Neural progenitor cell (in vitro differentiated cells): ENCODE data around the gene KCNC3. TPM values are rescaled to one million over a fixed set of nuclear protein-coding genes. Genes with fewer than 3 reads are reported as not detected.
"Not testable (repeated sequence)": the region's sequence is repeated elsewhere in the genome, so short reads cannot be mapped to it uniquely, and the experiment has no call there.

ENCODE experiments used
- DNase-seq: peaks from one replicate; pipeline ENCODE4 v3.0.0-alpha.2; 2016; ENCODE audit warnings: low spot score
- H2AFZ ChIP-seq: fragments of 200-600 bp; sonication (generic); replicated peaks from 2 replicates; pipeline ENCODE4 v1.6.1; 2016; ENCODE audit warnings: antibody characterized with exemption
- H3F3A ChIP-seq: fragments of 200-600 bp; sonication (generic); 2 replicates; pipeline ENCODE4 v1.6.1; 2016; ENCODE audit warnings: antibody characterized with exemption, low read depth
- H3K27ac ChIP-seq: fragments of 200-600 bp; sonication (generic); 2 replicates; pipeline ENCODE4 v1.5.1; 2016; ENCODE audit warnings: mild to moderate bottlenecking
- H3K27me3 ChIP-seq: fragments of 200-600 bp; sonication (generic); 2 replicates; pipeline ENCODE4 v1.6.1; 2016; ENCODE audit warnings: mild to moderate bottlenecking, moderate library complexity
- H3K36me3 ChIP-seq: fragments of 200-600 bp; sonication (generic); 2 replicates; pipeline ENCODE4 v1.5.1; 2016
- H3K4me1 ChIP-seq: fragments of 200-600 bp; sonication (generic); 2 replicates; pipeline ENCODE4 v1.6.1; 2016; ENCODE audit warnings: mixed run types
- H3K4me2 ChIP-seq: fragments of 200-600 bp; sonication (generic); 2 replicates; pipeline ENCODE4 v1.6.1; 2016
- H3K4me3 ChIP-seq: fragments of 200-600 bp; sonication (generic); 2 replicates; pipeline ENCODE4 v1.5.1; 2016
- H3K79me2 ChIP-seq: fragments of 200-600 bp; sonication (generic); 2 replicates; pipeline ENCODE4 v1.6.1; 2016; ENCODE audit warnings: low read depth
- H3K9ac ChIP-seq: fragments of 200-600 bp; sonication (generic); 2 replicates; pipeline ENCODE4 v1.6.1; 2016
- H3K9me3 ChIP-seq: fragments of 200-600 bp; sonication (generic); 2 replicates; pipeline ENCODE4 v1.5.1; 2016; ENCODE audit warnings: low read depth
- H4K20me1 ChIP-seq: fragments of 200-600 bp; sonication (generic); 2 replicates; pipeline ENCODE4 v1.6.1; 2016; ENCODE audit warnings: low read depth
- H3K27ac Mint-ChIP-seq: 3 replicates; pipeline ENCODE4 v1.8.0; 2021; ENCODE audit warnings: mixed read lengths
- H3K27me3 Mint-ChIP-seq: 2 replicates; pipeline ENCODE4 v1.8.0; 2022; ENCODE audit warnings: low read depth, mild to moderate bottlenecking, inconsistent platforms, moderate library complexity, mixed read lengths; ENCODE audit not compliant: insufficient read depth
- H3K36me3 Mint-ChIP-seq: 3 replicates; pipeline ENCODE4 v1.8.0; 2021; ENCODE audit warnings: mixed read lengths
- H3K4me1 Mint-ChIP-seq: 3 replicates; pipeline ENCODE4 v1.8.0; 2021; ENCODE audit warnings: mixed read lengths
- H3K4me3 Mint-ChIP-seq: 3 replicates; pipeline ENCODE4 v1.8.0; 2021; ENCODE audit warnings: mild to moderate bottlenecking, moderate library complexity, mixed read lengths
- H3K9me3 Mint-ChIP-seq: 3 replicates; pipeline ENCODE4 v1.8.0; 2020; ENCODE audit warnings: mixed read lengths
- CTCF ChIP-seq: fragments of 200-600 bp; sonication (generic); IDR thresholded peaks from 2 replicates; pipeline ENCODE4 v1.5.1; 2017; ENCODE audit warnings: antibody characterized with exemption, mild to moderate bottlenecking
- EZH2 ChIP-seq: fragments of 200-600 bp; sonication (generic); IDR thresholded peaks from 2 replicates; pipeline ENCODE4 v1.6.1; 2017; ENCODE audit warnings: antibody characterized with exemption, mild to moderate bottlenecking, moderate library complexity
- EZH2phosphoT487 ChIP-seq: fragments of 200-600 bp; sonication (generic); IDR thresholded peaks from 2 replicates; pipeline ENCODE4 v1.6.1; 2017; ENCODE audit warnings: antibody characterized with exemption
- total RNA-seq: library from RNA; depleted of rRNA; stranded (reverse); fragments of >200 nt; gene quantifications from 2 replicates; pipeline ENCODE4 v1.2.3, GENCODE V29; 2015; ENCODE audit warnings: low replicate concordance

The KCNC3 gene
- total RNA-seq, 1 donor from 2014 or later, result 0.41 TPM

- Histone ChIP-seq H3K4me1 (peaks cover 3% of the 10 kb centered on the region), H3K27me3 (no peaks in the 10 kb centered on the region), H3F3A (no peaks in the 10 kb centered on the region), H2AFZ (no peak overlapping the region), H3K9ac (no peak overlapping the region), H3K79me2 (no peaks in the 10 kb centered on the region), H3K4me3 (no peak overlapping the region), H4K20me1 (peaks cover 3% of the 10 kb centered on the region), H3K4me2 (no peak overlapping the region), H3K36me3 (no peaks in the 10 kb centered on the region), H3K9me3 (no peaks in the 10 kb centered on the region), H3K27ac (no peak overlapping the region)
- Mint-ChIP-seq H3K9me3 (peaks cover 2% of the 10 kb centered on the region), H3K4me1 (peaks cover 4% of the 10 kb centered on the region), H3K4me3 (no peak overlapping the region), H3K27ac (no peak overlapping the region), H3K36me3 (peaks cover 9% of the 10 kb centered on the region), H3K27me3 (peaks cover 4% of the 10 kb centered on the region)
- DNase-seq, result no peak
- TF ChIP-seq CTCF (no peak), EZH2phosphoT487 (no peak), EZH2 (no peak)
Observed at GRCh38 chr19:50356691-50357177, 27.6 kb upstream of the KCNC3 start.

GRCh38 chr19:50353487-50353880 lies 24.3 kb upstream of the KCNC3 start:
- H3K27me3 Mint-ChIP-seq, H3K4me1 ChIP-seq, H3K9me3 Mint-ChIP-seq, H3K27ac ChIP-seq, H3K9ac ChIP-seq, DNase-seq, H3K9me3 ChIP-seq, H3K4me1 Mint-ChIP-seq, H3K79me2 ChIP-seq, H3F3A ChIP-seq, H3K27ac Mint-ChIP-seq, H3K36me3 Mint-ChIP-seq, H3K36me3 ChIP-seq, H3K4me3 ChIP-seq, H2AFZ ChIP-seq, H4K20me1 ChIP-seq, H3K4me3 Mint-ChIP-seq, H3K4me2 ChIP-seq, H3K27me3 ChIP-seq: not testable (repeated sequence)

GRCh38 chr19:50352242-50352641 lies 23.1 kb upstream of the KCNC3 start:
- H3K4me1 ChIP-seq, result no peaks in the 10 kb centered on the region
- H3K9me3 ChIP-seq, result no peaks in the 10 kb centered on the region
- H3K4me2 ChIP-seq, result no peak overlapping the region
- H3K27me3 ChIP-seq, result no peaks in the 10 kb centered on the region
- TF ChIP-seq CTCF (no peak), EZH2 (no peak), EZH2phosphoT487 (no peak)
- H3K27ac Mint-ChIP-seq, result no peak overlapping the region
- no peaks in the 10 kb centered on the region for H3F3A ChIP-seq
- no peaks in the 10 kb centered on the region for H3K4me1 Mint-ChIP-seq
- H2AFZ ChIP-seq, result no peak overlapping the region
- H3K36me3 ChIP-seq, result no peaks in the 10 kb centered on the region
- no peaks in the 10 kb centered on the region for H3K9me3 Mint-ChIP-seq
- no peak overlapping the region for H3K9ac ChIP-seq
- no peak overlapping the region for H3K27ac ChIP-seq
- no peaks in the 10 kb centered on the region for H3K36me3 Mint-ChIP-seq
- no peak overlapping the region for H3K4me3 ChIP-seq
- no peak for DNase-seq
- no peaks in the 10 kb centered on the region for H3K79me2 ChIP-seq
- no peaks in the 10 kb centered on the region for H3K27me3 Mint-ChIP-seq
- H3K4me3 Mint-ChIP-seq, result no peak overlapping the region
- peaks cover under 1% of the 10 kb centered on the region for H4K20me1 ChIP-seq

- Histone ChIP-seq H2AFZ (no peak overlapping the region), H3K36me3 (no peaks in the 10 kb centered on the region), H3K27me3 (no peaks in the 10 kb centered on the region), H3K9me3 (no peaks in the 10 kb centered on the region), H3K4me2 (no peak overlapping the region), H3K27ac (no peak overlapping the region), H3K9ac (no peak overlapping the region), H3K79me2 (no peaks in the 10 kb centered on the region), H4K20me1 (no peaks in the 10 kb centered on the region), H3F3A (no peaks in the 10 kb centered on the region), H3K4me1 (no peaks in the 10 kb centered on the region), H3K4me3 (no peak overlapping the region)
- TF ChIP-seq EZH2phosphoT487 (no peak), EZH2 (no peak), CTCF (peak; percentile 6)
- H3K27ac Mint-ChIP-seq, result no peak overlapping the region
- H3K27me3 Mint-ChIP-seq, result peaks cover 2% of the 10 kb centered on the region
- peaks cover 10% of the 10 kb centered on the region for H3K36me3 Mint-ChIP-seq
- peaks cover 8% of the 10 kb centered on the region for H3K9me3 Mint-ChIP-seq
- no peaks in the 10 kb centered on the region for H3K4me1 Mint-ChIP-seq
- no peak overlapping the region for H3K4me3 Mint-ChIP-seq
- DNase-seq, result no peak
Observed at GRCh38 chr19:50349277-50350057, 20.3 kb upstream of the KCNC3 start.

- not testable (repeated sequence) for H3K4me3 Mint-ChIP-seq, H3K9me3 Mint-ChIP-seq, H3K4me3 ChIP-seq, H4K20me1 ChIP-seq, H3K4me1 Mint-ChIP-seq, H3K27me3 Mint-ChIP-seq, H3K36me3 ChIP-seq, H3K9ac ChIP-seq, H2AFZ ChIP-seq, H3K27ac ChIP-seq, H3K27me3 ChIP-seq, H3K79me2 ChIP-seq, H3F3A ChIP-seq, H3K4me1 ChIP-seq, H3K9me3 ChIP-seq, DNase-seq, H3K4me2 ChIP-seq, H3K27ac Mint-ChIP-seq
- peaks cover 19% of the 10 kb centered on the region for H3K36me3 Mint-ChIP-seq
Observed at GRCh38 chr19:50347089-50347581, 18.0 kb upstream of the KCNC3 start.
